Activated CD8-positive, alpha-beta memory T cell treated with anti-CD3 and anti-CD28 coated beads, Interleukin-2, amount 10 ng/mL, durations not matched to agents 7 days and 5 days (primary cell): ENCODE results near the gene DMKN. TPM values are rescaled to one million over a fixed set of nuclear protein-coding genes. Genes with fewer than 3 reads are reported as not detected.

Source experiments
- ATAC-seq: fragments of 150-1000 bp; cut with Tn5 transposase; one replicate; pipeline ENCODE4 v1.10.0; 2021; ENCODE audit warnings: moderate library complexity
- CTCF ChIA-PET: fragments of 350-600 bp; sonication (Branson Sonifier 250); formaldehyde crosslinking; loops from one replicate; lab custom pipeline; 2021; ENCODE audit warnings: antibody characterized with exemption; lab: Charles Lee
- DNase-seq: peaks from one replicate; pipeline ENCODE4 v3.0.0-alpha.2; 2020
- H3K27ac Mint-ChIP-seq: one replicate; pipeline ENCODE4 v1.8.0; 2021; ENCODE audit warnings: mild to moderate bottlenecking, mixed read lengths
- H3K27me3 Mint-ChIP-seq: one replicate; pipeline ENCODE4 v1.8.0; 2021; ENCODE audit warnings: mixed read lengths
- H3K36me3 Mint-ChIP-seq: one replicate; pipeline ENCODE4 v1.8.0; 2021; ENCODE audit warnings: mild to moderate bottlenecking, mixed read lengths
- H3K4me1 Mint-ChIP-seq: one replicate; pipeline ENCODE4 v1.8.0; 2021; ENCODE audit warnings: mixed read lengths
- H3K4me3 Mint-ChIP-seq: one replicate; pipeline ENCODE4 v1.8.0; 2021; ENCODE audit warnings: mild to moderate bottlenecking, moderate library complexity, mixed read lengths
- H3K9me3 Mint-ChIP-seq: one replicate; pipeline ENCODE4 v1.8.0; 2022; ENCODE audit warnings: low read depth, mixed read lengths
- total RNA-seq, 2 experiments: library from RNA; stranded (reverse); gene quantifications; one replicate each; pipeline ENCODE4 v1.2.3, GENCODE V29; 2021

DMKN gene
- total RNA-seq, 2 experiments from 2014 or later = not detected

GRCh38 chr19:35510626-35510964 lies 2.9 kb downstream of the DMKN start:
- no peaks in the 10 kb centered on the region for H3K36me3 Mint-ChIP-seq
- peaks cover 14% of the 10 kb centered on the region for H3K4me1 Mint-ChIP-seq
- CTCF ChIA-PET = interaction anchor here (0.5 to 3.7 kb wide), 35 partner anchors 9 to 444 kb away, joined by 3 to 21 read pairs (median 3); partner anchors contain the start of genes COX6B1, FFAR2 and FFAR3
- H3K4me3 Mint-ChIP-seq = no peak overlapping the region
- ATAC-seq (no peak), DNase-seq (no peak)
- H3K27ac Mint-ChIP-seq = no peak overlapping the region
- H3K27me3 Mint-ChIP-seq = peaks cover 56% of the 10 kb centered on the region
- H3K9me3 Mint-ChIP-seq = no peaks in the 10 kb centered on the region

GRCh38 chr19:35509861-35510625 lies 3.4 kb downstream of the DMKN start:
- peaks cover 59% of the 10 kb centered on the region for H3K27me3 Mint-ChIP-seq
- H3K36me3 Mint-ChIP-seq = no peaks in the 10 kb centered on the region
- ATAC-seq = peak; percentile 78
- no peak overlapping the region for H3K27ac Mint-ChIP-seq
- peak; percentile 75 for DNase-seq
- H3K9me3 Mint-ChIP-seq = no peaks in the 10 kb centered on the region
- CTCF ChIA-PET = interaction anchor here (0.5 to 3.7 kb wide), 39 partner anchors 8 to 444 kb away, joined by 3 to 21 read pairs (median 3); partner anchors contain the start of genes COX6B1, FFAR2 and FFAR3
- peaks cover 14% of the 10 kb centered on the region for H3K4me1 Mint-ChIP-seq
- H3K4me3 Mint-ChIP-seq = peak overlapping the region; percentile 22

GRCh38 chr19:35509018-35509652 lies 4.3 kb downstream of the DMKN start:
- peaks cover 63% of the 10 kb centered on the region for H3K27me3 Mint-ChIP-seq
- H3K27ac Mint-ChIP-seq = no peak overlapping the region
- DNase-seq (peak; percentile 62), ATAC-seq (peak; percentile 57)
- peaks cover 14% of the 10 kb centered on the region for H3K4me1 Mint-ChIP-seq
- CTCF ChIA-PET = interaction anchor here (0.9 to 5.4 kb wide), 10 partner anchors 8 to 156 kb away, joined by 3 to 34 read pairs (median 4); no protein-coding TSS in a partner anchor
- H3K36me3 Mint-ChIP-seq = no peaks in the 10 kb centered on the region
- H3K9me3 Mint-ChIP-seq = no peaks in the 10 kb centered on the region
- no peak overlapping the region for H3K4me3 Mint-ChIP-seq

DNA sequence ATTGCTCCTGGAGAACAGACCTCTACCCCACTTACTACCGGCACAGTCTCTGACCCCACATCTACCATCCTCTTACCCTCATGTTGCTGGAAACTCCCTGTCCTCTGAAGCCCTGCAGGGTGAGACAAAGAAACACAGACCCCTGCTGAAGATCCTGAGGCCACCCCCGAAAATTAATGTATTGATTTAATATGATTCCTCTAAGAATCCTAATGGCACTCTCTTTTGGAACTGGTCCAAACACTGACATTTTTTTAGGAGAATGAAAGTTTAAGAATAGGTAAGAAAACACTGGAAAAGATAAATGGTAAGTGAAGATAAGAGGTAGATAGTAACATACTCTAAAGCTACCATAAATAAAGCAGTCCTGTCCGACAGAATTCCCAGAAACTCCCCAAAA lies 5.3 kb downstream of the DMKN start:
- no peaks in the 10 kb centered on the region for H3K9me3 Mint-ChIP-seq
- H3K27me3 Mint-ChIP-seq = peaks cover 67% of the 10 kb centered on the region
- ATAC-seq (no peak), DNase-seq (no peak)
- no peaks in the 10 kb centered on the region for H3K36me3 Mint-ChIP-seq
- CTCF ChIA-PET = interaction anchor here (1.2 to 5.4 kb wide), 5 partner anchors 9 to 155 kb away, joined by 3 to 34 read pairs (median 10); no protein-coding TSS in a partner anchor
- peaks cover 14% of the 10 kb centered on the region for H3K4me1 Mint-ChIP-seq
- no peak overlapping the region for H3K27ac Mint-ChIP-seq
- no peak overlapping the region for H3K4me3 Mint-ChIP-seq

GRCh38 chr19:35507561-35507960 lies 5.9 kb downstream of the DMKN start:
- Mint-ChIP-seq H3K36me3 (no peaks in the 10 kb centered on the region), H3K9me3 (no peaks in the 10 kb centered on the region), H3K27me3 (peaks cover 67% of the 10 kb centered on the region), H3K4me1 (peaks cover 14% of the 10 kb centered on the region), H3K27ac (no peak overlapping the region), H3K4me3 (no peak overlapping the region)
- no peak for DNase-seq
- no peak for ATAC-seq
- CTCF ChIA-PET = interaction anchor here (5.4 kb wide), 1 partner anchor 11 kb away, joined by 34 read pairs; no protein-coding TSS in a partner anchor

GRCh38 chr19:35506011-35506410 lies 7.4 kb downstream of the DMKN start:
- H3K27me3 Mint-ChIP-seq = peaks cover 55% of the 10 kb centered on the region

DNA sequence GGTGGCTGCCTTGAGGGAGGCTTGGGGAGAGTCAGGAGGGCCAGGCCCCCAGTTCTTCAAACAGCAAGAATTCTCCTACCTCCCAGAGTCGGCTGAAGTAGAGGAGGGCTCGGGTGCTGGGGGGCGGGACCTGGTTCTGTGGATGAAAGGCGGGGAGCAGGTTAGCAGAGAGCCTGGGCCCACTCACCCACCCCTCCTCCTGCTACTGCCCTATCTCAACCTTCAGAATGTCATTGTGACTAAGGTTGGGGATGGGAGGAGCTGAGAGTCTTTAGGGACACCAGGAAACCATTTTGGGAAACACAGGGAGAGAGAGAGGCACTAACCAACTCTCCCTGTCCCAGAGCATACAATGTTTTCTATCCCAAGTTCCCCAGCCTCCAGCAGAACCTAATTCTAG lies 10.7 kb downstream of the DMKN start:
- DNase-seq = no peak
- ATAC-seq = no peak
- Mint-ChIP-seq H3K4me3 (no peak overlapping the region), H3K27me3 (peaks cover 26% of the 10 kb centered on the region), H3K4me1 (no peaks in the 10 kb centered on the region), H3K36me3 (no peaks in the 10 kb centered on the region), H3K27ac (no peak overlapping the region), H3K9me3 (no peaks in the 10 kb centered on the region)
- CTCF ChIA-PET = interaction anchor here (1.1 to 1.2 kb wide), 3 partner anchors 8 to 150 kb away, joined by 3 to 5 read pairs (median 4); no protein-coding TSS in a partner anchor

More at GRCh38 chr19:35506011-35506410, 7.4 kb downstream of the DMKN start:
- peaks cover 14% of the 10 kb centered on the region for H3K4me1 Mint-ChIP-seq
- CTCF ChIA-PET = interaction anchor here (5.4 kb wide), 1 partner anchor 10 kb away, joined by 34 read pairs; no protein-coding TSS in a partner anchor
- DNase-seq = no peak
- H3K27ac Mint-ChIP-seq = no peak overlapping the region
- no peak overlapping the region for H3K4me3 Mint-ChIP-seq
- H3K36me3 Mint-ChIP-seq = no peaks in the 10 kb centered on the region
- no peak for ATAC-seq
- no peaks in the 10 kb centered on the region for H3K9me3 Mint-ChIP-seq

GRCh38 chr19:35501684-35502083 lies 11.8 kb downstream of the DMKN start:
- DNase-seq (no peak), ATAC-seq (no peak)
- Mint-ChIP-seq H3K9me3 (no peaks in the 10 kb centered on the region), H3K27ac (no peak overlapping the region), H3K4me1 (no peaks in the 10 kb centered on the region), H3K27me3 (peaks cover 17% of the 10 kb centered on the region), H3K36me3 (no peaks in the 10 kb centered on the region), H3K4me3 (no peak overlapping the region)
- CTCF ChIA-PET = interaction anchor here (1.1 kb wide), 1 partner anchor 9 kb away, joined by 3 read pairs; no protein-coding TSS in a partner anchor

- Mint-ChIP-seq H3K27me3 (peaks cover 11% of the 10 kb centered on the region), H3K4me3 (no peak overlapping the region), H3K27ac (no peak overlapping the region), H3K9me3 (no peaks in the 10 kb centered on the region), H3K36me3 (no peaks in the 10 kb centered on the region), H3K4me1 (no peaks in the 10 kb centered on the region)
- CTCF ChIA-PET = interaction anchor here (0.6 to 1.0 kb wide), 2 partner anchors 9 to 147 kb away, joined by 3 read pairs; no protein-coding TSS in a partner anchor
- DNase-seq (no peak), ATAC-seq (no peak)
These were observed 12.8 kb downstream of the DMKN start for GRCh38 chr19:35500611-35501010.

GRCh38 chr19:35498984-35499527 lies 14.4 kb downstream of the DMKN start:
- no peaks in the 10 kb centered on the region for H3K9me3 Mint-ChIP-seq
- no peak overlapping the region for H3K27ac Mint-ChIP-seq
- ATAC-seq = no peak
- H3K4me1 Mint-ChIP-seq = peaks cover 3% of the 10 kb centered on the region
- CTCF ChIA-PET = no interaction called here
- H3K27me3 Mint-ChIP-seq = peaks cover 3% of the 10 kb centered on the region
- DNase-seq = no peak
- H3K4me3 Mint-ChIP-seq = no peak overlapping the region
- H3K36me3 Mint-ChIP-seq = no peaks in the 10 kb centered on the region

- H3K9me3 Mint-ChIP-seq = no peaks in the 10 kb centered on the region
- CTCF ChIA-PET = interaction anchor here (1.7 to 4.0 kb wide), 2 partner anchors 8 to 29 kb away, joined by 4 to 34 read pairs; no protein-coding TSS in a partner anchor
- no peak overlapping the region for H3K27ac Mint-ChIP-seq
- peaks cover 3% of the 10 kb centered on the region for H3K4me1 Mint-ChIP-seq
- ATAC-seq (no peak), DNase-seq (no peak)
- no peak overlapping the region for H3K4me3 Mint-ChIP-seq
- H3K27me3 Mint-ChIP-seq = peaks cover 3% of the 10 kb centered on the region
- H3K36me3 Mint-ChIP-seq = no peaks in the 10 kb centered on the region
These were observed 15.2 kb downstream of the DMKN start for GRCh38 chr19:35498220-35498619.

DNA sequence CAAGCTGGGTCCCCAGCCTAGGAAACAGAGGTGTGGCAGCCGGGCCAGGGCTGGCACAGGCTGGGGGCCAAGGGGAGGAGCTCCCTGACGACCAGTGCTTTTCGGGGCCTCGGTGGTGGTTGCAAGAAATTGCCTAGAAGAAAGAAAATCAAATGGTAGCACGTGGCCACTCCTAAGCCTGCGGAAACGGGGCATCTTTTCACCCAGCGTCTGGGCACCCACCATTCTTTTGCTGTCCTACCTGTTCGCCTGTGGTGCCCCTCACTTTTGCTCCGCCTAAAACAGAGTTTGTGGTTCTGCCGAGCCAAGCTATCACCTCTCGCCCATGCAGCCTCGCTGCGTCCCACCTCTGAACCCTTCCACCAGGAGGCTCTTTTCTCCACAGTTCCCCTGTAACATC lies 16.0 kb downstream of the DMKN start:
- CTCF ChIA-PET = interaction anchor here (1.0 to 4.5 kb wide), 5 partner anchors 9 to 430 kb away, joined by 3 to 51 read pairs (median 4); no protein-coding TSS in a partner anchor
- Mint-ChIP-seq H3K4me3 (no peak overlapping the region), H3K4me1 (peaks cover 3% of the 10 kb centered on the region), H3K27me3 (peaks cover 9% of the 10 kb centered on the region), H3K9me3 (no peaks in the 10 kb centered on the region), H3K36me3 (no peaks in the 10 kb centered on the region), H3K27ac (no peak overlapping the region)
- ATAC-seq = no peak
- DNase-seq = no peak
